Activated CD4-positive, alpha-beta memory T cell treated with anti-CD3 and anti-CD28 coated beads, Interleukin-2, amount 10 ng/mL, durations not matched to agents 7 days and 5 days (primary cell): ENCODE results near the gene MIA2. TPM values are rescaled to one million over a fixed set of nuclear protein-coding genes. Genes with fewer than 3 reads are reported as not detected.

Experiments used
- total RNA-seq, 2 experiments: library from RNA; stranded (reverse); gene quantifications; one replicate each; pipeline ENCODE4 v1.2.3, GENCODE V29; 2021

The MIA2 gene
- total RNA-seq, 2 experiments from 2014 or later, result 30.8 to 33.0 TPM

Other genes starting within 250 kb of the MIA2 start
- gene SEC23A, start 130.7 kb upstream of the MIA2 start, total RNA-seq, result 10 to 100 TPM; 59.7 to 69.0 TPM
- 10 to 100 TPM; 18.3 to 22.4 TPM for gene GEMIN2, start 119.6 kb upstream of the MIA2 start, total RNA-seq
- 10 to 100 TPM; 31.9 to 37.3 TPM for gene TRAPPC6B, start 63.6 kb upstream of the MIA2 start, total RNA-seq
- gene PNN, start 58.7 kb upstream of the MIA2 start, total RNA-seq, result 10 to 100 TPM; 75.0 to 75.3 TPM
- 10 to 100 TPM; 23.1 to 24.8 TPM for gene FBXO33, start 198.5 kb downstream of the MIA2 start, total RNA-seq